ENCODE results near the gene IL23R.

DNA sequence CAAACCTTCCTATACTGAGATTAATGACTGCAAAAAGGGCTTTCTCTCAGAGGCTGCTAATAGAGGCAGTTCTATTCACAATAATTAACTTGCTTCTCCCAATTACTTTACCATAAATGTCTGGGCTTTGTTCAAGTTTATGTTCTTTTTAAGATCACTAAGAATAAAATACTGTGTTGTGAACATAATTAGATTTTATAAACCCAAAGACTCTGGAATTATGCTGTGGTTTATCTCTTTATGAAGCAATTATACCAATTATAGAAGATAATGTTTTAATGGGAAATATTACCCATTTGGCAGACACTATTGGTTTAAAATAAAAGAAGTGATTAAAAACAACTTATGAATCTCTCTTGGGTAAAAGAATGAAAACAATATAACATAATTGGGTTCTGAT lies 97.9 kb downstream of the IL23R start:
- TF ChIP-seq POLR2A (IDR thresholded peaks at IDR 0.05; ENCODE audit: low read depth, low read length) (no peak), POLR2AphosphoS5 (IDR thresholded peaks at IDR 0.05; ENCODE audit: low read depth, low read length) (no peak)
